HG02981 (cell line): Measurements from ENCODE around the gene RPUSD3.

Experiments used
- ATAC-seq: cut with Tn5 transposase; IDR thresholded peaks from one replicate; pipeline ENCODE4 v1.9.1; 2021; ENCODE audit warnings: mild to moderate bottlenecking, moderate library complexity; ENCODE audit not compliant: unreplicated experiment

The RPUSD3 gene

GRCh38 chr3:9834520-9835380 lies 9.1 kb downstream of the RPUSD3 start:
- ATAC-seq = no peak

- ATAC-seq = no peak
These were observed 10.7 kb downstream of the RPUSD3 start for GRCh38 chr3:9833078-9833477.

GRCh38 chr3:9831253-9831652 lies 12.6 kb downstream of the RPUSD3 start:
- no peak for ATAC-seq

- no peak for ATAC-seq
These were observed 14.7 kb downstream of the RPUSD3 start for GRCh38 chr3:9828801-9829755.

GRCh38 chr3:9826815-9827573 lies 16.8 kb downstream of the RPUSD3 start:
- no peak for ATAC-seq

- no peak for ATAC-seq
These were observed 18.3 kb downstream of the RPUSD3 start for GRCh38 chr3:9825451-9826040.

GRCh38 chr3:9820946-9821345 lies 22.9 kb downstream of the RPUSD3 start:
- no peak for ATAC-seq

GRCh38 chr3:9820543-9820942 lies 23.3 kb downstream of the RPUSD3 start:
- ATAC-seq = no peak

- no peak for ATAC-seq
These were observed 25.0 kb downstream of the RPUSD3 start for GRCh38 chr3:9818666-9819335.

- ATAC-seq = no peak
These were observed 26.4 kb downstream of the RPUSD3 start for GRCh38 chr3:9817436-9817835.

GRCh38 chr3:9815986-9816385 lies 27.8 kb downstream of the RPUSD3 start:
- no peak for ATAC-seq

GRCh38 chr3:9812870-9813483 lies 30.8 kb downstream of the RPUSD3 start:
- ATAC-seq = no peak

- no peak for ATAC-seq
These were observed 33.0 kb downstream of the RPUSD3 start for GRCh38 chr3:9810846-9811245.

GRCh38 chr3:9810433-9810770 lies 33.4 kb downstream of the RPUSD3 start:
- ATAC-seq = no peak

GRCh38 chr3:9809615-9810432 lies 34.0 kb downstream of the RPUSD3 start, which contains the start of gene TTLL3:
TSS of gene TTLL3 (plus strand) at chr3:9810262. CDS start at chr3:9810662, 400 bp downstream.
- peak; percentile 48 for ATAC-seq

GRCh38 chr3:9809239-9809614 lies 34.6 kb downstream of the RPUSD3 start:
- ATAC-seq = no peak

- ATAC-seq = peak; percentile 67
These were observed 35.3 kb downstream of the RPUSD3 start for GRCh38 chr3:9808345-9809037.

- no peak for ATAC-seq
These were observed 35.8 kb downstream of the RPUSD3 start for GRCh38 chr3:9807981-9808344.
